Immature natural killer cell (primary cell): Measurements from ENCODE around the gene FBXW8. TPM values are rescaled to one million over a fixed set of nuclear protein-coding genes. Genes with fewer than 3 reads are reported as not detected.

Experiments
- DNase-seq, 3 donors: peaks; one replicate each; pipeline ENCODE4 v3.0.0; 2022; ENCODE audit warnings: mixed read lengths in 1 of 3
- H3K27ac Mint-ChIP-seq, 6 donors: one replicate each; pipeline ENCODE4 v1.8.0; 2020; ENCODE audit warnings: mixed read lengths in 6 of 6, mild to moderate bottlenecking in 5 of 6, inconsistent platforms in 4 of 6, moderate library complexity in 3 of 6
- H3K27me3 Mint-ChIP-seq, 3 donors: one replicate each; pipeline ENCODE4 v1.8.0; 2020 to 2021; ENCODE audit warnings: low read depth in 3 of 3, mild to moderate bottlenecking in 3 of 3, mixed read lengths in 3 of 3, moderate library complexity in 3 of 3, inconsistent platforms in 1 of 3
- H3K36me3 Mint-ChIP-seq, 3 donors: one replicate each; pipeline ENCODE4 v1.8.0; 2020; ENCODE audit warnings: mixed read lengths in 3 of 3, inconsistent platforms in 2 of 3, mild to moderate bottlenecking in 2 of 3
- H3K4me1 Mint-ChIP-seq, 2 donors: one replicate each; pipeline ENCODE4 v1.8.0; 2020; ENCODE audit warnings: inconsistent platforms in 2 of 2, mild to moderate bottlenecking in 2 of 2, mixed read lengths in 2 of 2, moderate library complexity in 1 of 2
- H3K4me3 Mint-ChIP-seq, 5 donors: one replicate each; pipeline ENCODE4 v1.8.0; 2020; ENCODE audit warnings: mild to moderate bottlenecking in 5 of 5, mixed read lengths in 5 of 5, inconsistent platforms in 3 of 5, moderate library complexity in 3 of 5
- H3K9me3 Mint-ChIP-seq, 6 donors: one replicate each; pipeline ENCODE4 v1.8.0; 2020; ENCODE audit warnings: mild to moderate bottlenecking in 6 of 6, mixed read lengths in 6 of 6, inconsistent platforms in 4 of 6, moderate library complexity in 3 of 6
- polyA plus RNA-seq, 3 donors: library from polyadenylated mRNA; unstranded; fragments of 300-500 nt; fragmentation: Illumina TruSeq; gene quantifications; one replicate each; pipeline ENCODE4 v1.2.3, GENCODE V29; 2021

FBXW8 gene
- polyA plus RNA-seq, 3 donors from 2014 or later = 6.6 to 11.6 (median 10.6) TPM

GRCh38 chr12:117044790-117045159 lies 134.0 kb downstream of the FBXW8 start:
- peaks cover 0 to 2% (median 0%) of the 10 kb centered on the region in 3 donors for H3K27me3 Mint-ChIP-seq
- no peak for DNase-seq
- no peaks in the 10 kb centered on the region for H3K9me3 Mint-ChIP-seq
- no peak overlapping the region for H3K27ac Mint-ChIP-seq
- peaks cover 0 to 14% (median 0%) of the 10 kb centered on the region in 3 donors for H3K36me3 Mint-ChIP-seq
- no peak overlapping the region for H3K4me3 Mint-ChIP-seq
- peaks cover 5 to 10% of the 10 kb centered on the region in 2 donors for H3K4me1 Mint-ChIP-seq

DNA sequence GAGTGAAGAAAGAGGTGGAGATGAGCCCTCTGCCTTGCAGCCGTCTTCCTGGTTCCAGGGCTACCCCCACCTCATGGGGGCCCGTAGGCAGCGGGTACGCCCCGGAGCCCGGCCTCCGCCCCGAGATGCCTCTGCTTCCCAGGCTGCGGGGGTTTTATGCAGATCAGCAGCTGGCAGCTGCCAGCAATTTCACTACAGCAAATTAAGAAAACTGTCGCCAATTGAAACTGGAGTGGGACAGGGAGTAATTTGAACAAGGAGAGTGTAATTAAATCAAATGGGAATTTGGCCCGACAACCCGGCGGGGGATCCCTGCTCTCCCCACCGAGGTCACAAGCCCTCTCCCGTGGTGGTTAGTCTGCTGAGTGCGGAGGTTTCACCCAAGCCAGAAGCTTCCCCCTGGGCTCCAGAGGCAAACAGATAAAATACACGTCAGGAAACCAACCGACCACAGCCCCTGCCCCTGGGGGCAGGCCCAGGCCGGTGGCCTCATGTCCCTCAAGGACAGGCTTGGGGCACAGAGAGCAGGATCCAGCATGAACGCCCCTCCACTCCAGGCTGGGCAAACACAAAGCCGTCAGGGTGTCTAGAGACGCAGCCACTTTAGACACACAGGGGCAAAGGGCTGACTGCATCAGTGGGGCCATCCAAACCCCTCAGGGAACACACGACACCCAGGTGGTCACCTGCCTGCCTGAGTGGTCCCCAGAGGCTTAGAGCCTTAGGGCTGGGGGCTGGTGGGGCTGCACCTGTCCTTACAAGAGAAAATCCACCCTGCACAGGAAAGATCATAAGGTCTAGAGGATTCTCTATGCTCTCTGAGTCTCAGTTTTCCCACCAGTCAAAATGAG lies 134.6 kb downstream of the FBXW8 start:
- peaks cover 0 to 4% (median 0%) of the 10 kb centered on the region in 3 donors for H3K27me3 Mint-ChIP-seq
- H3K4me3 Mint-ChIP-seq = no peak overlapping the region
- H3K27ac Mint-ChIP-seq = no peak overlapping the region
- DNase-seq = no peak
- H3K4me1 Mint-ChIP-seq = peaks cover 8 to 15% of the 10 kb centered on the region in 2 donors
- peaks cover 0 to 14% (median 0%) of the 10 kb centered on the region in 3 donors for H3K36me3 Mint-ChIP-seq
- H3K9me3 Mint-ChIP-seq = no peaks in the 10 kb centered on the region

- no peak for DNase-seq
- Mint-ChIP-seq H3K4me1 (peaks cover 12 to 21% of the 10 kb centered on the region in 2 donors), H3K4me3 (no peak overlapping the region), H3K27me3 (peaks cover 0 to 4% (median under 1%) of the 10 kb centered on the region in 3 donors), H3K36me3 (peaks cover 0 to 11% (median 0%) of the 10 kb centered on the region in 3 donors), H3K9me3 (no peaks in the 10 kb centered on the region), H3K27ac (no peak overlapping the region)
These were observed 135.2 kb downstream of the FBXW8 start for GRCh38 chr12:117046011-117046369.

DNA sequence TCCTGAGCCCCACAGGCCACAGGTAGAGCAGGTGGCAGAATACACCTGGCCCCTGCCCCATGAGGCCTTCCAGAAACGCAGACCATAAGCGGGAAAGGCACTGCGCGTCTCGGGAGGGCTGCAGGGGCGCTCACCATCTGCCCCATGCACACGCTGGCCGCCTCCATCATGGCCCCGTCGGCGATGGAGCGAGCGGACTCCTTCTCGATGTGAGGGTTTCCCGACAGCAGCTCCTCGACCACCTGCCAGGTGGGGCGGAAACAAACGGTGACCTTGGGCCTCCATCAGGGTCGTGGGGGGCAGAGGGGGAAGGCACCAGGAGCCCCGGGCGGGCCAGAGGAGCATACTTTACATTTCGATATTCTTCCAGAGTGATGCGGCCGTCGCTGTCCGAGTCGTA lies 135.7 kb downstream of the FBXW8 start:
- H3K27ac Mint-ChIP-seq = peak overlapping the region in 1 of 6 donors; percentile 45
- no peak for DNase-seq
- H3K4me1 Mint-ChIP-seq = peaks cover 16 to 25% of the 10 kb centered on the region in 2 donors
- H3K9me3 Mint-ChIP-seq = no peaks in the 10 kb centered on the region
- peaks cover 0 to 4% (median 3%) of the 10 kb centered on the region in 3 donors for H3K27me3 Mint-ChIP-seq
- H3K4me3 Mint-ChIP-seq = no peak overlapping the region
- peaks cover 0 to 11% (median 3%) of the 10 kb centered on the region in 3 donors for H3K36me3 Mint-ChIP-seq

- no peak overlapping the region for H3K4me3 Mint-ChIP-seq
- peaks cover 0 to 11% (median 3%) of the 10 kb centered on the region in 3 donors for H3K36me3 Mint-ChIP-seq
- H3K9me3 Mint-ChIP-seq = no peaks in the 10 kb centered on the region
- peaks cover 0 to 4% (median 3%) of the 10 kb centered on the region in 3 donors for H3K27me3 Mint-ChIP-seq
- peak overlapping the region in 1 of 6 donors; percentile 45 for H3K27ac Mint-ChIP-seq
- peaks cover 22 to 31% of the 10 kb centered on the region in 2 donors for H3K4me1 Mint-ChIP-seq
- no peak for DNase-seq
These were observed 136.2 kb downstream of the FBXW8 start for GRCh38 chr12:117046861-117047530.

GRCh38 chr12:117047810-117048584 lies 137.2 kb downstream of the FBXW8 start:
- H3K36me3 Mint-ChIP-seq = peaks cover 0 to 6% (median 3%) of the 10 kb centered on the region in 3 donors
- no peaks in the 10 kb centered on the region for H3K9me3 Mint-ChIP-seq
- peaks cover 32 to 41% of the 10 kb centered on the region in 2 donors for H3K4me1 Mint-ChIP-seq
- H3K27ac Mint-ChIP-seq = no peak overlapping the region
- no peak overlapping the region for H3K4me3 Mint-ChIP-seq
- DNase-seq = no peak
- H3K27me3 Mint-ChIP-seq = peaks cover 0 to 4% (median 3%) of the 10 kb centered on the region in 3 donors

GRCh38 chr12:117048585-117048904 lies 137.8 kb downstream of the FBXW8 start:
- Mint-ChIP-seq H3K4me3 (no peak overlapping the region), H3K27me3 (peaks cover 0 to 7% (median 3%) of the 10 kb centered on the region in 3 donors), H3K9me3 (no peaks in the 10 kb centered on the region), H3K4me1 (peaks cover 37 to 47% of the 10 kb centered on the region in 2 donors), H3K36me3 (peaks cover 0 to 8% (median 6%) of the 10 kb centered on the region in 3 donors), H3K27ac (no peak overlapping the region)
- no peak for DNase-seq

DNA sequence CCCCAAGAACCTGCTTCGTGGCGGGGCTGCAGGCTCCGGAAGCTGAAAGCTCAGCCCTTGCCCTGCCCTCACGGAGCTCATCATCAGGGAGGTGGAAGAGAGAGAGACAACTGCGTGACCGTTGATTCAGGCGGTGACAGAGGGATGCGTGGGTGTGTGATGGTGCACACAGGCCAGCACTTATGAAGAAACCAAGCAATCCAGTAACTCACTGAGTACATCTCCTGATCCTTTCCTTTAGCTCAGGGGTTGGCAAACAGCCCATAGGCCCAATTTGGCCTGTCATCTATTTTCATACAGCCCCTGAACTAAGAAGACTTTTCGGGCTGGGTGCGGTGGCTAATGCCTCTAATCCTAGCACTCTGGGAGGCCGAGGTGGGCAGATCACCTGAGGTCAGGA lies 138.5 kb downstream of the FBXW8 start:
- peaks cover 0 to 10% (median 3%) of the 10 kb centered on the region in 3 donors for H3K27me3 Mint-ChIP-seq
- peaks cover 0 to 11% (median 10%) of the 10 kb centered on the region in 3 donors for H3K36me3 Mint-ChIP-seq
- no peak overlapping the region for H3K27ac Mint-ChIP-seq
- peaks cover 42 to 52% of the 10 kb centered on the region in 2 donors for H3K4me1 Mint-ChIP-seq
- no peaks in the 10 kb centered on the region for H3K9me3 Mint-ChIP-seq
- DNase-seq = no peak
- no peak overlapping the region for H3K4me3 Mint-ChIP-seq

GRCh38 chr12:117050060-117050459 lies 139.3 kb downstream of the FBXW8 start:
- DNase-seq = no peak
- Mint-ChIP-seq H3K27ac (no peak overlapping the region), H3K36me3 (peaks cover 0 to 17% (median 10%) of the 10 kb centered on the region in 3 donors), H3K4me1 (peaks cover 44 to 52% of the 10 kb centered on the region in 2 donors), H3K4me3 (peak overlapping the region in 2 of 5 donors; percentile 13 to 41), H3K27me3 (peaks cover 0 to 11% (median 3%) of the 10 kb centered on the region in 3 donors), H3K9me3 (no peaks in the 10 kb centered on the region)

- peak; percentile 64 to 71 (median 70) for DNase-seq
- peak overlapping the region; percentile 75 to 89 (median 83) for H3K4me3 Mint-ChIP-seq
- peaks cover 42% of the 10 kb centered on the region in 2 donors for H3K4me1 Mint-ChIP-seq
- H3K9me3 Mint-ChIP-seq = no peaks in the 10 kb centered on the region
- peaks cover 0 to 17% (median 10%) of the 10 kb centered on the region in 3 donors for H3K36me3 Mint-ChIP-seq
- peaks cover 0 to 12% (median 3%) of the 10 kb centered on the region in 3 donors for H3K27me3 Mint-ChIP-seq
- peak overlapping the region in 4 of 6 donors; percentile 15 to 80 (median 45) for H3K27ac Mint-ChIP-seq
These were observed 140.6 kb downstream of the FBXW8 start for GRCh38 chr12:117051380-117051779.

DNA sequence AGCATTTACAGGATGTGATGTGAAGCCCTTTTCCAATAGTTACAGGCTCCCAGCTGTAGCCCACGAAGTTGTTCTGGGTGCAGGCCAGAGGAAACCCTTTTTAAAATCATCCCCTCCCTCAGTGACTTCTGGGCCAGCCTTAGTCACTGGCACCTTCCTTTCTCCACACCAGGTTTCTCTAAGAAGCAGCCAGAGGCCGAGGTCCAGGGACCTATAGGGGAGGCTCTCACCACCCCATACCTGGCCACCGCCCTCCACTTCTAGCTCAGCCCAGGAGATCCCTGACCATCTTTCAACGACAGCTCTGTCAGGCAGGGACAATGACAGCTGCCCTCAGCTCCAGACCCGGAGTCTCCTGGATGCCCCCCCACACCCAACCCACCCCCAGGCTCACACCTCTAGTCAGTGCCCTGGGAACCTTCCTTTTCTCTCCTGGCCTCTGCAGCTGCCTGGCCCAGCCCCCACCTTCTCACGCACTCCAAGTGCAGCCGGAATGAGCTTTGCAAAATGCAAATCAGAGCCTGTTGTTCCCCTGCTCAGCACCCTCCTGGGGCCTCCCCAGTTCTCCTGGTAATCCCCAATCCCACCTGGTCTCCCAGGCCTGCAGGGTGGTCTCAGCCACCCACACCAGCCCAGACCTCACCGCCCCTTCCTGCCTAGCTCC lies 141.8 kb downstream of the FBXW8 start:
- H3K27ac Mint-ChIP-seq = peak overlapping the region in 1 of 6 donors; percentile 60
- DNase-seq = no peak
- H3K36me3 Mint-ChIP-seq = peaks cover 0 to 17% (median 12%) of the 10 kb centered on the region in 3 donors
- no peaks in the 10 kb centered on the region for H3K9me3 Mint-ChIP-seq
- H3K4me3 Mint-ChIP-seq = peak overlapping the region; percentile 70 to 76 (median 73)
- H3K27me3 Mint-ChIP-seq = peaks cover 0 to 12% (median 3%) of the 10 kb centered on the region in 3 donors
- H3K4me1 Mint-ChIP-seq = peaks cover 44 to 47% of the 10 kb centered on the region in 2 donors

GRCh38 chr12:117053050-117053400 lies 142.3 kb downstream of the FBXW8 start:
- H3K27me3 Mint-ChIP-seq = peaks cover 0 to 12% (median 3%) of the 10 kb centered on the region in 3 donors
- DNase-seq = no peak
- H3K9me3 Mint-ChIP-seq = no peaks in the 10 kb centered on the region
- peaks cover 0 to 18% (median 14%) of the 10 kb centered on the region in 3 donors for H3K36me3 Mint-ChIP-seq
- peak overlapping the region in 3 of 5 donors; percentile 33 to 52 (median 36) for H3K4me3 Mint-ChIP-seq
- H3K4me1 Mint-ChIP-seq = peaks cover 45 to 52% of the 10 kb centered on the region in 2 donors
- H3K27ac Mint-ChIP-seq = no peak overlapping the region
